ENCODE results near the gene CRYBA4.

GRCh38 chr22:26599505-26599904 lies 22.3 kb upstream of the CRYBA4 start:
- TF ChIP-seq CTCF (conservative IDR thresholded peaks at IDR 0.05; ENCODE audit: low read depth in 2 of 2) (no peak), POLR2AphosphoS5 (IDR thresholded peaks at IDR 0.05; ENCODE audit: low read depth) (no peak), EZH2phosphoT487 (IDR thresholded peaks at IDR 0.05; ENCODE audit: unreplicated experiment) (no peak), REST (IDR thresholded peaks at IDR 0.05; ENCODE audit: unreplicated experiment) (no peak), EZH2 (IDR thresholded peaks at IDR 0.05; ENCODE audit: low read depth, unreplicated experiment) (no peak), CREB1 (CRISPR knock-in tag; IDR thresholded peaks at IDR 0.05; ENCODE audit: low read depth) (no peak), NANOG (IDR thresholded peaks at IDR 0.05; ENCODE audit: borderline replicate concordance) (no peak), ZNF331 (CRISPR knock-in tag; IDR thresholded peaks at IDR 0.05; ENCODE audit: low read depth) (no peak), ZNF114 (CRISPR knock-in tag; IDR thresholded peaks at IDR 0.05) (no peak), ETS1 (IDR thresholded peaks at IDR 0.05) (no peak), ZNF462 (CRISPR knock-in tag; IDR thresholded peaks at IDR 0.05) (no peak), STAT1 (IDR thresholded peaks at IDR 0.05; ENCODE audit: unreplicated experiment) (no peak)

Measured in GM23338 (cell line).